ENCODE data around the gene CCSER1.
A peak's percentile ranks its signal among the peaks of the same experiment; 100 is the strongest.

The CCSER1 gene

GRCh38 chr4:90118527-90119195 is 8.5 kb upstream of the CCSER1 start:
- Mint-ChIP-seq H3K36me3 (no peaks in the 10 kb centered on the region), H3K4me3 (no peak overlapping the region), H3K27ac (peak overlapping the region; percentile 61), H3K9me3 (no peaks in the 10 kb centered on the region), H3K4me1 (peaks cover 14% of the 10 kb centered on the region), H3K27me3 (no peaks in the 10 kb centered on the region)
- ATAC-seq (ENCODE audit: low read depth) (peak; percentile 83), DNase-seq (ENCODE audit: low spot score in 2 of 2) (no peak)

GRCh38 chr4:90120037-90120436 is 7.2 kb upstream of the CCSER1 start:
- H3K27ac Mint-ChIP-seq: no peak overlapping the region
- H3K4me1 Mint-ChIP-seq: peaks cover 14% of the 10 kb centered on the region
- H3K27me3 Mint-ChIP-seq: no peaks in the 10 kb centered on the region
- H3K4me3 Mint-ChIP-seq: no peak overlapping the region
- ATAC-seq (ENCODE audit: low read depth) (no peak), DNase-seq (ENCODE audit: low spot score in 2 of 2) (no peak)
- no peaks in the 10 kb centered on the region for H3K36me3 Mint-ChIP-seq
- no peaks in the 10 kb centered on the region for H3K9me3 Mint-ChIP-seq

GRCh38 chr4:90120815-90121214 is 6.4 kb upstream of the CCSER1 start:
- no peaks in the 10 kb centered on the region for H3K36me3 Mint-ChIP-seq
- no peak overlapping the region for H3K4me3 Mint-ChIP-seq
- H3K27ac Mint-ChIP-seq: no peak overlapping the region
- H3K27me3 Mint-ChIP-seq: no peaks in the 10 kb centered on the region
- no peak for ATAC-seq (ENCODE audit: low read depth)
- no peak for DNase-seq (ENCODE audit: low spot score in 2 of 2)
- no peaks in the 10 kb centered on the region for H3K9me3 Mint-ChIP-seq
- H3K4me1 Mint-ChIP-seq: peaks cover 14% of the 10 kb centered on the region

- Mint-ChIP-seq H3K4me3 (no peak overlapping the region), H3K9me3 (no peaks in the 10 kb centered on the region), H3K4me1 (peaks cover 20% of the 10 kb centered on the region), H3K27me3 (no peaks in the 10 kb centered on the region), H3K27ac (no peak overlapping the region), H3K36me3 (no peaks in the 10 kb centered on the region)
- DNase-seq (ENCODE audit: low spot score in 2 of 2) (no peak), ATAC-seq (ENCODE audit: low read depth) (no peak)
Measured at GRCh38 chr4:90121676-90122354, 5.4 kb upstream of the CCSER1 start.

- H3K4me3 Mint-ChIP-seq: no peak overlapping the region
- no peaks in the 10 kb centered on the region for H3K36me3 Mint-ChIP-seq
- H3K4me1 Mint-ChIP-seq: peaks cover 23% of the 10 kb centered on the region
- H3K9me3 Mint-ChIP-seq: no peaks in the 10 kb centered on the region
- ATAC-seq (ENCODE audit: low read depth): no peak
- no peaks in the 10 kb centered on the region for H3K27me3 Mint-ChIP-seq
- no peak overlapping the region for H3K27ac Mint-ChIP-seq
- no peak for DNase-seq (ENCODE audit: low spot score in 2 of 2)
Measured at GRCh38 chr4:90122355-90122748, 4.8 kb upstream of the CCSER1 start.

GRCh38 chr4:90124276-90124675 is 2.9 kb upstream of the CCSER1 start:
- Mint-ChIP-seq H3K4me1 (peaks cover 15% of the 10 kb centered on the region), H3K27ac (no peak overlapping the region), H3K4me3 (no peak overlapping the region), H3K27me3 (no peaks in the 10 kb centered on the region), H3K9me3 (no peaks in the 10 kb centered on the region), H3K36me3 (no peaks in the 10 kb centered on the region)
- no peak for DNase-seq (ENCODE audit: low spot score in 2 of 2)
- no peak for ATAC-seq (ENCODE audit: low read depth)

GRCh38 chr4:90126805-90127204 is 389 bp upstream of the CCSER1 start:
- Mint-ChIP-seq H3K4me1 (peaks cover 18% of the 10 kb centered on the region), H3K27ac (peak overlapping the region; percentile 91), H3K27me3 (no peaks in the 10 kb centered on the region), H3K9me3 (no peaks in the 10 kb centered on the region), H3K4me3 (peak overlapping the region; percentile 91), H3K36me3 (peaks cover 2% of the 10 kb centered on the region)
- DNase-seq (ENCODE audit: low spot score in 2 of 2) (no peak), ATAC-seq (ENCODE audit: low read depth) (no peak)

GRCh38 chr4:90127706-90128345 is 632 bp downstream of the CCSER1 start:
- Mint-ChIP-seq H3K36me3 (peaks cover 2% of the 10 kb centered on the region), H3K4me1 (peaks cover 19% of the 10 kb centered on the region), H3K27me3 (no peaks in the 10 kb centered on the region), H3K9me3 (no peaks in the 10 kb centered on the region), H3K4me3 (peak overlapping the region; percentile 93), H3K27ac (peak overlapping the region; percentile 98)
- DNase-seq (ENCODE audit: low spot score in 2 of 2) (peak in 1 of 2 donors; percentile 65), ATAC-seq (ENCODE audit: low read depth) (peak; percentile 13)

- H3K27me3 Mint-ChIP-seq: no peaks in the 10 kb centered on the region
- H3K9me3 Mint-ChIP-seq: no peaks in the 10 kb centered on the region
- DNase-seq (ENCODE audit: low spot score in 2 of 2): peak in 1 of 2 donors; percentile 11
- peaks cover 23% of the 10 kb centered on the region for H3K4me1 Mint-ChIP-seq
- ATAC-seq (ENCODE audit: low read depth): no peak
- peak overlapping the region; percentile 93 for H3K4me3 Mint-ChIP-seq
- peak overlapping the region; percentile 98 for H3K27ac Mint-ChIP-seq
- peaks cover 2% of the 10 kb centered on the region for H3K36me3 Mint-ChIP-seq
Measured at GRCh38 chr4:90128961-90129495, 1.8 kb downstream of the CCSER1 start.

- Mint-ChIP-seq H3K4me3 (no peak overlapping the region), H3K9me3 (no peaks in the 10 kb centered on the region), H3K4me1 (peaks cover 25% of the 10 kb centered on the region), H3K36me3 (peaks cover 4% of the 10 kb centered on the region), H3K27me3 (no peaks in the 10 kb centered on the region), H3K27ac (no peak overlapping the region)
- no peak for ATAC-seq (ENCODE audit: low read depth)
- no peak for DNase-seq (ENCODE audit: low spot score in 2 of 2)
Measured at GRCh38 chr4:90130076-90130475, 2.9 kb downstream of the CCSER1 start.

GRCh38 chr4:90137555-90137954 is 10.4 kb downstream of the CCSER1 start:
- Mint-ChIP-seq H3K9me3 (no peaks in the 10 kb centered on the region), H3K4me1 (peaks cover 12% of the 10 kb centered on the region), H3K4me3 (no peak overlapping the region), H3K27ac (no peak overlapping the region), H3K27me3 (no peaks in the 10 kb centered on the region), H3K36me3 (peaks cover 6% of the 10 kb centered on the region)
- no peak for DNase-seq (ENCODE audit: low spot score in 2 of 2)
- no peak for ATAC-seq (ENCODE audit: low read depth)

- ATAC-seq (ENCODE audit: low read depth): no peak
- Mint-ChIP-seq H3K9me3 (no peaks in the 10 kb centered on the region), H3K4me3 (no peak overlapping the region), H3K4me1 (peaks cover 6% of the 10 kb centered on the region), H3K27ac (no peak overlapping the region), H3K36me3 (no peaks in the 10 kb centered on the region), H3K27me3 (no peaks in the 10 kb centered on the region)
- DNase-seq (ENCODE audit: low spot score in 2 of 2): no peak
Measured at GRCh38 chr4:90142081-90142480, 14.9 kb downstream of the CCSER1 start.

GRCh38 chr4:90145319-90145718 is 18.1 kb downstream of the CCSER1 start:
- Mint-ChIP-seq H3K4me1 (peaks cover 6% of the 10 kb centered on the region), H3K27me3 (no peaks in the 10 kb centered on the region), H3K9me3 (no peaks in the 10 kb centered on the region), H3K27ac (no peak overlapping the region), H3K4me3 (no peak overlapping the region), H3K36me3 (peaks cover 2% of the 10 kb centered on the region)
- ATAC-seq (ENCODE audit: low read depth): no peak
- no peak for DNase-seq (ENCODE audit: low spot score in 2 of 2)

GRCh38 chr4:90146306-90146705 is 19.1 kb downstream of the CCSER1 start:
- H3K27me3 Mint-ChIP-seq: no peaks in the 10 kb centered on the region
- H3K4me3 Mint-ChIP-seq: no peak overlapping the region
- ATAC-seq (ENCODE audit: low read depth) (no peak), DNase-seq (ENCODE audit: low spot score in 2 of 2) (no peak)
- no peak overlapping the region for H3K27ac Mint-ChIP-seq
- H3K9me3 Mint-ChIP-seq: no peaks in the 10 kb centered on the region
- H3K4me1 Mint-ChIP-seq: peaks cover 6% of the 10 kb centered on the region
- peaks cover 2% of the 10 kb centered on the region for H3K36me3 Mint-ChIP-seq
